Midbrain (tissue), 1 donor: ENCODE data around the gene FIBP.

Experiments
- DNase-seq: peaks from one replicate; lab custom pipeline; 2025; lab: John Stamatoyannopoulos, UW

The FIBP gene

GRCh38 chr11:65870706-65871681 lies 17.3 kb downstream of the FIBP start:
- no peak for DNase-seq

DNA sequence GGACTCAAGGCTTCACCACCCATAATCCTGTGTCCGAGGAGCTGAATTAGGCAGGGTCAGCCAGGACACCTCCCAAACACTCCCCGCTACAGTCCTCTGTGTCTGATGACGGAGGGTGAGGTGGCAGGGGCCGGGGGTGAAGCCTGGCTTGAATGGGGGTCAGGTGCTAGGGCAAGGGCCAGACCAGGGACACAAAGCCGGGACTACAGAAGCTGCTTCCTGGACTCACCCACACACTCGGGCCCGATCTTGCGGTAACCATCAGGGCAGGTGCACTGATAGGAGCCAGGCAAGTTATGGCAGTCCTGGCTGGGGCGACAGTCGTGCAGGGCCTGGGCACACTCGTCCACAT lies 18.0 kb downstream of the FIBP start:
- no peak for DNase-seq

DNA sequence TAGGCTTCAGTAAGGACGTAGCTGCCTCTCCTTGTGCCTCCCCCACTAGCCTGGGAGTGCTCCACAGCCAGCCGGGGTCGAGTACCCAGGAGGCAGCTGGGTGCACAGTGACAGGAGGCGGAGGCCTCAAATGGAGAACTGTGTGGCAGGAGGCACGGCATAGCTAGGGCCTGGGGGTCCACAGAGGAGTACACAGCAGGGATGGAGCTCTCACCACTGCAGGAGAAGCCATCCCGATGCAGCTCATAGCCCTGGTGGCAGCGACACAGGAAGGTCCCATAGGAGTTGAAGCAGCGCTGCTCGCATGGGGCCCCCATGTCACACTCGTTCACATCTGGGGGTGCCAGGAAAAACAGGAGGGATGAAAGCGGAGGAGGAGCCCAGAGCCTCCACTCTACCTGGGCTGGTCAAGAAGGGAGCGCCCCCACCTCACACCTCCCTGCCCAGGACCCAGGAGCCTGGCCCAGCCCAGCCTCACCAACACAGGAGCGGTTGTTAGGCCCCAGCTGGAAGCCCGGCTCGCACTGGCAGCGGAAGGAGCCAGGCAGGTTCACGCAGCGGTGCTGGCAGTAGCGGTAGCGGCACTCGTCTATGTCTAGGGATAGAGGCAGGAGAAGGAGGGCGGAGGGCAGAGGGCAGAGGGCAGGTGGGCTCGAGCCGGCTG lies 18.5 kb downstream of the FIBP start:
- DNase-seq = no peak

GRCh38 chr11:65868907-65869306 lies 19.4 kb downstream of the FIBP start:
- DNase-seq = no peak

- DNase-seq = peak; percentile 22
These were observed 20.1 kb downstream of the FIBP start for GRCh38 chr11:65868076-65868667.

GRCh38 chr11:65867284-65868071 lies 20.8 kb downstream of the FIBP start:
- DNase-seq = no peak

GRCh38 chr11:65866509-65867283 lies 21.6 kb downstream of the FIBP start:
- no peak for DNase-seq

DNA sequence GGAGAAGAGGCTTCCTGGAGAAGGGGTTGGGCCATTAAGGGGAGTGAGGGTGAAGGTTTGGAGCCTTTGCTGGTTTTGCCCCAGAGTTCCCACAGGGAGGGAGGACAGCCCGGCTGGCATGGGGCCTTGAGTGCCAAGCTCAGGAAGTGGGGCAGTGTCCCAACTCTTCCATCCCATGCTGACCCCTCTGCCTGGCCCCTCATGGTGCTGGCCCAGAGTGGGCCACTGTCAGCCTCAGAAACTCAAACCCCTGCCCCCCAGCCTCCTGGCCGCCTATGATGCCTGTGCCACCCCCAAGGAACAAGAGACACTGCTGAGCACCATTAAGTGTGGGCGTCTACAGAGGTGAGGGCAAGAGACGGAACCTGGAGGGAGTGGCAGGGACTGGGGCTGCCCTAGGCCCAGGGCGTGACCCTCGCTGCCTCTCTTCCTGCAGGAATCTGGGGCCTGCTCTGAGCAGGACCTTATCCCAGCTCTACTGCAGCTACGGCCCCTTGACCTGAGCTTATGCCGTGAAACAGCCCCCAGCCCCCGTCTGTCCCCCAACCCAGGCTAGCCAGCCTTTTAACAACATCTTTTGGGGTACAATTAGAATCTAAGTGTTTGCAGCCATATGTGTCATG lies 22.6 kb downstream of the FIBP start:
- DNase-seq = no peak

GRCh38 chr11:65864706-65865471 lies 23.4 kb downstream of the FIBP start:
- no peak for DNase-seq

GRCh38 chr11:65863889-65864705 lies 24.2 kb downstream of the FIBP start:
- DNase-seq = no peak

GRCh38 chr11:65862941-65863888 lies 25.1 kb downstream of the FIBP start:
- no peak for DNase-seq

- DNase-seq = no peak
These were observed 26.0 kb downstream of the FIBP start for GRCh38 chr11:65862191-65862735.

- DNase-seq = no peak
These were observed 26.6 kb downstream of the FIBP start for GRCh38 chr11:65861533-65862183.

DNA sequence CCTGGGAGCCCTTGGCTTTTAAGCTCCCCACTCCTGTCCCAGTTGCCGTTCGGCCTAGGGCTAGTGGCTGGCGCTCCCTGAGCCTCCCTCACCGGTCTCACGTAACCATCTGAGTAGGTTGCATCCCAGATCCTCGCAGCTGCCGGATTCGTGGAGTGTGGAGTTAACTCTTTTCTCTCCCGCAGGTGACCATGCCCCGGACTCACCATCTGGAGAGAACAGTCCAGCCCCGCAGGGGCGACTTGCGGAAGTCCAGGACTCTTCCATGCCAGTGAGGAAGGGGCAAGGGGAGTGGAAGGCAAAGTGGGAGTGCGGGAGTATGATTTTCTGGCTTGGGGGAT lies 27.1 kb downstream of the FIBP start:
- no peak for DNase-seq

GRCh38 chr11:65860278-65861164 lies 27.8 kb downstream of the FIBP start, which contains the start of gene MUS81:
TSS of gene MUS81 (plus strand) at chr11:65860433. CDS start at chr11:65860754, 321 bp downstream.
- DNase-seq = peak; percentile 94

DNA sequence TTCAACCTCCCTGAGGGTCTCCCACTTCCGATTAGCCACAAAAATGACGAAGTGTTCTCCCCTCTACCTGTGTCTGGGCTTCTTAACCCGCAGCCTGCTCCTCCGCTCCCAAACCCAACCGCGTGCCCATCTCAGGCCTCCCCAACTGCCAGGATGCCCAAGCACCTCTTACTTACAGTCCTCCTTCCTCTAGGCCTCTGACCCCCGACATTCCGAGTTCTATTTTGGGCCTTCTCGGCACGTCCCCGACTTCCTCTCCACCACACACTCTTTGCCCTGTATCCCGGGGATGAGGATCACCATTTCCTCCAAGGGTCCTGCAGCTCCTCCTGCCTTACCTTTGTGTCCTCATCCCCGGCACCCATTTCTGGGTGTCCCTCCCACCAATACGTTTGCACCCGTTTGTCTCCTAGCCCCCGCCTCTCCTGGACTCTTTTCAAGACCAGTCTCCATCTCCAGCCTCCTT lies 28.4 kb downstream of the FIBP start:
- peak; percentile 69 for DNase-seq
